ENCODE results near the gene MEGF6.

DNA sequence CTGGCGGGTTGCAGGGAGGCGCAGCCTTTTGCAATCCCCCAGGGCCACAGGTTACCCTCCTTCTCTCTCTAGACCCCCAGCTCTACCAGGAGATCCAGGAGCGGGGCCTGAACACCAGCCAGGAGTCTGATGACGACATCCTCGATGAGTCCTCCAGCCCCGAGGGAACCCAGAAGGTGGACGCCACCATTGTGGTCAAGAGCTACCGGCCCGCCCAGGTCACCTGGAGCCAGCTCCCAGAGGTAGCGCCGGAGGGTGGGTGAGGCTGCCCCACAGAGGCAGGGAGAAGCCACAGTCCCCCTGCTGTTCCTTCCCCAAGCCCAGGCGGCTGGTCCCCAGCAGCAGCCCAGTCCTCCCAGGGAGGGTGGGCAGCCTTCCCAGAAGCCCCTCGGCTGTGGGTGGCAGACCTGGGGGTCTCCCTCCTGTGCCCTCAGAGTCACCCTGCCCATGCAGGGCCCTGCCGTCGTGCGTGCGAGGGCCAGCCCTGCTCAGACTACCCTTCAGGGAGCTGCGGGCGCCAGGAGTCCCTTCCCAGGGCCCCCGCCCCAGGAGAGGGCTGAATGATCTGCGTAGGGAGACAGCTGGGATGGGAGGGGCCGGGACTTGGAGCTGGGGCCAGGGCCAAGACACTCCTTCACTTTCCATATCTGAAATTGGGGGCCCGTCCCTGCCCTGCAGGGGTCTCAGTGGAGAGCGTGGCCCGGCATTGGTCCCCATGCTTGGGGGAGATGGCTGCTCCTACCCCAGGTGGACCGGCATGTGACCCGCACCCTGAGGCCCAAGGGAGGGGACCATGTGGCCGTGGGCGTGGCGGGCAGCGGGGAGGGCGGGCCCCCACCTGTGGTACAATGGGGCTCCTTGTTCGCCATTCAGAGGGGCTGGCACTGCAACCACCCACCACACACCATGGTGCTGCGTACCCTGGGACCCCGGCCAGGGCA lies 143.9 kb downstream of the MEGF6 start:
- TF ChIP-seq IRF2 (CRISPR knock-in tag; IDR thresholded peaks at IDR 0.05) (no peak), ARHGAP35 (IDR thresholded peaks at IDR 0.05; ENCODE audit: partially characterized antibody) (no peak), ETV6 (IDR thresholded peaks at IDR 0.05; ENCODE audit: borderline replicate concordance in 1 of 2, low read depth in 2 of 2, low read length in 1 of 2) (no peak), ETV6 (CRISPR knock-in tag; IDR thresholded peaks at IDR 0.05; ENCODE audit: borderline replicate concordance) (no peak), GABPA (tag; conservative IDR thresholded peaks at IDR 0.05; ENCODE audit: low read depth) (no peak), HDGF (IDR thresholded peaks at IDR 0.05) (no peak), GATA2 (CRISPR knock-in tag; IDR thresholded peaks at IDR 0.05) (no peak), SOX6 (IDR thresholded peaks at IDR 0.05) (no peak), TAF1 (IDR thresholded peaks at IDR 0.05; ENCODE audit: control insufficient read depth, extremely low read depth, insufficient read depth, low read length, severe bottlenecking) (no peak), NCOA2 (IDR thresholded peaks at IDR 0.05; ENCODE audit: partially characterized antibody in 2 of 2) (no peak), ZNF146 (CRISPR knock-in tag; IDR thresholded peaks at IDR 0.05; ENCODE audit: unreplicated experiment) (no peak), TRIM24 (IDR thresholded peaks at IDR 0.05) (no peak)
- TF ChIP-seq, protein P1, sequence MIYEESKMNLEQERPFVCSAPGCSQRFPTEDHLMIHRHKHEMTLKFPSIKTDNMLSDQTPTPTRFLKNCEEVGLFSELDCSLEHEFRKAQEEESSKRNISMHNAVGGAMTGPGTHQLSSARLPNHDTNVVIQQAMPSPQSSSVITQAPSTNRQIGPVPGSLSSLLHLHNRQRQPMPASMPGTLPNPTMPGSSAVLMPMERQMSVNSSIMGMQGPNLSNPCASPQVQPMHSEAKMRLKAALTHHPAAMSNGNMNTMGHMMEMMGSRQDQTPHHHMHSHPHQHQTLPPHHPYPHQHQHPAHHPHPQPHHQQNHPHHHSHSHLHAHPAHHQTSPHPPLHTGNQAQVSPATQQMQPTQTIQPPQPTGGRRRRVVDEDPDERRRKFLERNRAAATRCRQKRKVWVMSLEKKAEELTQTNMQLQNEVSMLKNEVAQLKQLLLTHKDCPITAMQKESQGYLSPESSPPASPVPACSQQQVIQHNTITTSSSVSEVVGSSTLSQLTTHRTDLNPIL (CRISPR knock-in tag; IDR thresholded peaks at IDR 0.05), result no peak
- TF ChIP-seq, protein P2, sequence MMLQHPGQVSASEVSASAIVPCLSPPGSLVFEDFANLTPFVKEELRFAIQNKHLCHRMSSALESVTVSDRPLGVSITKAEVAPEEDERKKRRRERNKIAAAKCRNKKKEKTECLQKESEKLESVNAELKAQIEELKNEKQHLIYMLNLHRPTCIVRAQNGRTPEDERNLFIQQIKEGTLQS (IDR thresholded peaks at IDR 0.05), result no peak
- TF ChIP-seq, protein P2 (CRISPR knock-in tag; conservative IDR thresholded peaks at IDR 0.05), result no peak
- TF ChIP-seq, protein P3, sequence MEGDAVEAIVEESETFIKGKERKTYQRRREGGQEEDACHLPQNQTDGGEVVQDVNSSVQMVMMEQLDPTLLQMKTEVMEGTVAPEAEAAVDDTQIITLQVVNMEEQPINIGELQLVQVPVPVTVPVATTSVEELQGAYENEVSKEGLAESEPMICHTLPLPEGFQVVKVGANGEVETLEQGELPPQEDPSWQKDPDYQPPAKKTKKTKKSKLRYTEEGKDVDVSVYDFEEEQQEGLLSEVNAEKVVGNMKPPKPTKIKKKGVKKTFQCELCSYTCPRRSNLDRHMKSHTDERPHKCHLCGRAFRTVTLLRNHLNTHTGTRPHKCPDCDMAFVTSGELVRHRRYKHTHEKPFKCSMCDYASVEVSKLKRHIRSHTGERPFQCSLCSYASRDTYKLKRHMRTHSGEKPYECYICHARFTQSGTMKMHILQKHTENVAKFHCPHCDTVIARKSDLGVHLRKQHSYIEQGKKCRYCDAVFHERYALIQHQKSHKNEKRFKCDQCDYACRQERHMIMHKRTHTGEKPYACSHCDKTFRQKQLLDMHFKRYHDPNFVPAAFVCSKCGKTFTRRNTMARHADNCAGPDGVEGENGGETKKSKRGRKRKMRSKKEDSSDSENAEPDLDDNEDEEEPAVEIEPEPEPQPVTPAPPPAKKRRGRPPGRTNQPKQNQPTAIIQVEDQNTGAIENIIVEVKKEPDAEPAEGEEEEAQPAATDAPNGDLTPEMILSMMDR (IDR thresholded peaks at IDR 0.05 in 2 of 3, conservative IDR thresholded peaks at IDR 0.05 in 1 of 3; ENCODE audit: insufficient read depth in 2 of 3, low read depth in 1 of 3, low read length in 3 of 3), result no peak

Measured in K562 (cell line).